K562 (cell line): Measurements from ENCODE around the gene RYR1. TPM values are rescaled to one million over a fixed set of nuclear protein-coding genes. Genes with fewer than 3 reads are reported as not detected.
A peak's percentile ranks its signal among the peaks of the same experiment; 100 is the strongest.

Experiments
- JUND ChIP-seq, 2 experiments: IDR thresholded peaks; 2 replicates in 1 of 2; 3 replicates in 1 of 2; pipeline ENCODE4 v1.6.1; 2011; ENCODE audit warnings: borderline replicate concordance in 2 of 2, low read depth in 2 of 2, low read length in 2 of 2, improper control_type of control experiment in 1 of 2, missing biosample characterization in 1 of 2, missing genetic modification characterization in 1 of 2, missing genetic modification reagents in 1 of 2
- NFIX ChIP-seq: fragments of 250-450 bp; sonication (Bioruptor Pico); IDR thresholded peaks from 2 replicates; pipeline ENCODE4 v1.4.0; 2020; ENCODE audit warnings: low read depth, mild to moderate bottlenecking, moderate library complexity
- SMARCC2 ChIP-seq: fragments of 450-650 bp; IDR thresholded peaks from 2 replicates; pipeline ENCODE4 v1.6.1; 2017; ENCODE audit warnings: antibody characterized with exemption, moderate library complexity, mild to moderate bottlenecking, low read depth
- TARDBP ChIP-seq: fragments of 450-650 bp; IDR thresholded peaks from 2 replicates; pipeline ENCODE4 v1.6.1; 2016
- ZNF263 ChIP-seq: sonication (generic); formaldehyde crosslinking; IDR thresholded peaks from 2 replicates; pipeline ENCODE4 v1.8.0; 2022; ENCODE audit warnings: mild to moderate bottlenecking, missing genetic modification reagents, borderline replicate concordance
- polyA plus RNA-seq, 8 experiments: library from polyadenylated mRNA; depleted of rRNA in 4 of 8; stranded (reverse) in 5 of 8; unstranded in 3 of 8; fragments of >200 nt; fragmentation: Nextera tagmentation in 2 of 8; fragmentation: Illumina TruSeq in 1 of 8; extraction: Ambion mirVana in 2 of 8; extraction: Trizol in 1 of 8; gene quantifications; 2 replicates each; pipeline versions ENCODE4 v1.2.1 to v1.2.3, GENCODE V29; 2011 to 2014; ENCODE audit warnings: inconsistent platforms in 1 of 8, missing spikeins in 1 of 8
- total RNA-seq, 7 experiments: library from RNA; depleted of rRNA in 6 of 7; stranded (reverse); fragments of >200 nt in 6 of 7; fragmentation: Illumina TruSeq in 2 of 7; extraction: Trizol in 2 of 7; gene quantifications; 2 replicates each; pipeline versions ENCODE4 v1.2.1 to v1.2.3, GENCODE V29; 2011 to 2021; ENCODE audit warnings: low replicate concordance in 1 of 7
- TF ChIP-seq, protein P1 (sequence below): fragments of 250-450 bp; sonication (Bioruptor Pico); IDR thresholded peaks from 2 replicates; pipeline ENCODE4 v1.8.0; 2022; ENCODE audit warnings: inconsistent platforms
- TF ChIP-seq, protein P2 (sequence below): fragments of 200-600 bp; sonication (generic); IDR thresholded peaks from one replicate; pipeline ENCODE4 v1.6.1; 2012; ENCODE audit warnings: mild to moderate bottlenecking, low read depth, low read length, inconsistent platforms
- TF ChIP-seq, protein P3 (sequence below): fragments of 450-650 bp; formaldehyde crosslinking; IDR thresholded peaks from 2 replicates; pipeline ENCODE4 v1.4.0; 2020; ENCODE audit warnings: mild to moderate bottlenecking, moderate library complexity
- TF ChIP-seq, protein P4 (sequence below), 3 experiments: IDR thresholded peaks in 2 of 3; conservative IDR thresholded peaks in 1 of 3; 2 replicates each; pipeline ENCODE4 v1.5.1; 2011 to 2012; ENCODE audit warnings: low read length in 3 of 3, mild to moderate bottlenecking in 3 of 3, control low read depth in 2 of 3, improper control_type of control experiment in 1 of 3, inconsistent platforms in 1 of 3, low read depth in 1 of 3, mixed read lengths in 1 of 3, moderate library complexity in 1 of 3; ENCODE audit not compliant: insufficient read depth in 2 of 3

Gene RYR1
- total and polyA plus RNA-seq, 9 of the 15 experiments (the other 6 are each of a cell fraction or from before 2014, with no cell fraction given), result 0.11 to 7.4 (median 3.7) TPM

DNA sequence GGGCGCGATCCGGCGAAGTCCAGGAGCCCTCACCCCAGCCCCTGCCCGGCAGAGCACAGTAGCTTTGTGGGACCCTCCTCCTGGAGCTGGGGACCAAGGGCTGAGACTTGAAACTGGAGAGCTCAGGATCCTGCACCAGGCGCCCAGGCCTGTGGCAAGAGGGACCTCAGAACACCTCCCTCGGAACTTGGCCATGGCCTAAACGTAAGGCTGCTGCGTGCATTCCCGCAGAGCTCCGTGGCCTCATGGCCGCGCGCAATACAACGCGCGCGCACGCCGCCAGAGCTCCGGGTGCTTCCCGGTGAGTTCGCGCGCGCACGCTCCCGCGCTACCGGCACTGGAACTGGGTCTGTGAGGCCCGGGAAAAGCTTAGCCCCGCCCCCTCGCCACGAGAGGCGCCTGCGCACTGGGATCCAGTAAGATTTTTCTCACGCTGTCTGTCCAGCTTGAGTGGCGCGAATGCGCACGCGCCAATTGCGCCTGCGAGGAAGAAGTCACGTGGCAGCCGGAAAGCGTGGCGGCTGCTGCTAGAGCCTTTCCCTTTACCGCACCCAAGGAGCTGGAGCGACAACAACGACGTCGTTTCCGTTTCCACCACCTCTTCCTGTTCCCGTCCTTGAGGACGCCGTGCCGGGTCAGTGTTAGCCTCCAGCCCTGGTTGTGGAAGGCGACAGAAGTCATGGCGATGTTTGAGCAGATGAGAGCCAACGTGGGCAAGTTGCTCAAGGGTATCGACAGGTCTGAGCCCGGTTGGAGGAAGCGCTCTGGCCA lies 185.3 kb downstream of the RYR1 start, which contains the start of gene EIF3K (continued):
- TF ChIP-seq JUND (IDR thresholded peaks at IDR 0.05; ENCODE audit: borderline replicate concordance, low read depth, low read length) (peak; percentile 11; the same call in 1 of the 2 replicates), JUND (tag; IDR thresholded peaks at IDR 0.05; ENCODE audit: borderline replicate concordance, low read depth, low read length) (peak; percentile 48; the same call in 1 of the 3 replicates), ZNF263 (CRISPR knock-in tag) (peak; percentile 35; the same call in 1 of the 2 replicates), NFIX (CRISPR knock-in tag) (no peak), TARDBP (no peak), SMARCC2 (no peak)
- TF ChIP-seq, protein P1, sequence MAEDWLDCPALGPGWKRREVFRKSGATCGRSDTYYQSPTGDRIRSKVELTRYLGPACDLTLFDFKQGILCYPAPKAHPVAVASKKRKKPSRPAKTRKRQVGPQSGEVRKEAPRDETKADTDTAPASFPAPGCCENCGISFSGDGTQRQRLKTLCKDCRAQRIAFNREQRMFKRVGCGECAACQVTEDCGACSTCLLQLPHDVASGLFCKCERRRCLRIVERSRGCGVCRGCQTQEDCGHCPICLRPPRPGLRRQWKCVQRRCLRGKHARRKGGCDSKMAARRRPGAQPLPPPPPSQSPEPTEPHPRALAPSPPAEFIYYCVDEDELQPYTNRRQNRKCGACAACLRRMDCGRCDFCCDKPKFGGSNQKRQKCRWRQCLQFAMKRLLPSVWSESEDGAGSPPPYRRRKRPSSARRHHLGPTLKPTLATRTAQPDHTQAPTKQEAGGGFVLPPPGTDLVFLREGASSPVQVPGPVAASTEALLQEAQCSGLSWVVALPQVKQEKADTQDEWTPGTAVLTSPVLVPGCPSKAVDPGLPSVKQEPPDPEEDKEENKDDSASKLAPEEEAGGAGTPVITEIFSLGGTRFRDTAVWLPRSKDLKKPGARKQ (CRISPR knock-in tag), result no peak
- TF ChIP-seq, protein P2, sequence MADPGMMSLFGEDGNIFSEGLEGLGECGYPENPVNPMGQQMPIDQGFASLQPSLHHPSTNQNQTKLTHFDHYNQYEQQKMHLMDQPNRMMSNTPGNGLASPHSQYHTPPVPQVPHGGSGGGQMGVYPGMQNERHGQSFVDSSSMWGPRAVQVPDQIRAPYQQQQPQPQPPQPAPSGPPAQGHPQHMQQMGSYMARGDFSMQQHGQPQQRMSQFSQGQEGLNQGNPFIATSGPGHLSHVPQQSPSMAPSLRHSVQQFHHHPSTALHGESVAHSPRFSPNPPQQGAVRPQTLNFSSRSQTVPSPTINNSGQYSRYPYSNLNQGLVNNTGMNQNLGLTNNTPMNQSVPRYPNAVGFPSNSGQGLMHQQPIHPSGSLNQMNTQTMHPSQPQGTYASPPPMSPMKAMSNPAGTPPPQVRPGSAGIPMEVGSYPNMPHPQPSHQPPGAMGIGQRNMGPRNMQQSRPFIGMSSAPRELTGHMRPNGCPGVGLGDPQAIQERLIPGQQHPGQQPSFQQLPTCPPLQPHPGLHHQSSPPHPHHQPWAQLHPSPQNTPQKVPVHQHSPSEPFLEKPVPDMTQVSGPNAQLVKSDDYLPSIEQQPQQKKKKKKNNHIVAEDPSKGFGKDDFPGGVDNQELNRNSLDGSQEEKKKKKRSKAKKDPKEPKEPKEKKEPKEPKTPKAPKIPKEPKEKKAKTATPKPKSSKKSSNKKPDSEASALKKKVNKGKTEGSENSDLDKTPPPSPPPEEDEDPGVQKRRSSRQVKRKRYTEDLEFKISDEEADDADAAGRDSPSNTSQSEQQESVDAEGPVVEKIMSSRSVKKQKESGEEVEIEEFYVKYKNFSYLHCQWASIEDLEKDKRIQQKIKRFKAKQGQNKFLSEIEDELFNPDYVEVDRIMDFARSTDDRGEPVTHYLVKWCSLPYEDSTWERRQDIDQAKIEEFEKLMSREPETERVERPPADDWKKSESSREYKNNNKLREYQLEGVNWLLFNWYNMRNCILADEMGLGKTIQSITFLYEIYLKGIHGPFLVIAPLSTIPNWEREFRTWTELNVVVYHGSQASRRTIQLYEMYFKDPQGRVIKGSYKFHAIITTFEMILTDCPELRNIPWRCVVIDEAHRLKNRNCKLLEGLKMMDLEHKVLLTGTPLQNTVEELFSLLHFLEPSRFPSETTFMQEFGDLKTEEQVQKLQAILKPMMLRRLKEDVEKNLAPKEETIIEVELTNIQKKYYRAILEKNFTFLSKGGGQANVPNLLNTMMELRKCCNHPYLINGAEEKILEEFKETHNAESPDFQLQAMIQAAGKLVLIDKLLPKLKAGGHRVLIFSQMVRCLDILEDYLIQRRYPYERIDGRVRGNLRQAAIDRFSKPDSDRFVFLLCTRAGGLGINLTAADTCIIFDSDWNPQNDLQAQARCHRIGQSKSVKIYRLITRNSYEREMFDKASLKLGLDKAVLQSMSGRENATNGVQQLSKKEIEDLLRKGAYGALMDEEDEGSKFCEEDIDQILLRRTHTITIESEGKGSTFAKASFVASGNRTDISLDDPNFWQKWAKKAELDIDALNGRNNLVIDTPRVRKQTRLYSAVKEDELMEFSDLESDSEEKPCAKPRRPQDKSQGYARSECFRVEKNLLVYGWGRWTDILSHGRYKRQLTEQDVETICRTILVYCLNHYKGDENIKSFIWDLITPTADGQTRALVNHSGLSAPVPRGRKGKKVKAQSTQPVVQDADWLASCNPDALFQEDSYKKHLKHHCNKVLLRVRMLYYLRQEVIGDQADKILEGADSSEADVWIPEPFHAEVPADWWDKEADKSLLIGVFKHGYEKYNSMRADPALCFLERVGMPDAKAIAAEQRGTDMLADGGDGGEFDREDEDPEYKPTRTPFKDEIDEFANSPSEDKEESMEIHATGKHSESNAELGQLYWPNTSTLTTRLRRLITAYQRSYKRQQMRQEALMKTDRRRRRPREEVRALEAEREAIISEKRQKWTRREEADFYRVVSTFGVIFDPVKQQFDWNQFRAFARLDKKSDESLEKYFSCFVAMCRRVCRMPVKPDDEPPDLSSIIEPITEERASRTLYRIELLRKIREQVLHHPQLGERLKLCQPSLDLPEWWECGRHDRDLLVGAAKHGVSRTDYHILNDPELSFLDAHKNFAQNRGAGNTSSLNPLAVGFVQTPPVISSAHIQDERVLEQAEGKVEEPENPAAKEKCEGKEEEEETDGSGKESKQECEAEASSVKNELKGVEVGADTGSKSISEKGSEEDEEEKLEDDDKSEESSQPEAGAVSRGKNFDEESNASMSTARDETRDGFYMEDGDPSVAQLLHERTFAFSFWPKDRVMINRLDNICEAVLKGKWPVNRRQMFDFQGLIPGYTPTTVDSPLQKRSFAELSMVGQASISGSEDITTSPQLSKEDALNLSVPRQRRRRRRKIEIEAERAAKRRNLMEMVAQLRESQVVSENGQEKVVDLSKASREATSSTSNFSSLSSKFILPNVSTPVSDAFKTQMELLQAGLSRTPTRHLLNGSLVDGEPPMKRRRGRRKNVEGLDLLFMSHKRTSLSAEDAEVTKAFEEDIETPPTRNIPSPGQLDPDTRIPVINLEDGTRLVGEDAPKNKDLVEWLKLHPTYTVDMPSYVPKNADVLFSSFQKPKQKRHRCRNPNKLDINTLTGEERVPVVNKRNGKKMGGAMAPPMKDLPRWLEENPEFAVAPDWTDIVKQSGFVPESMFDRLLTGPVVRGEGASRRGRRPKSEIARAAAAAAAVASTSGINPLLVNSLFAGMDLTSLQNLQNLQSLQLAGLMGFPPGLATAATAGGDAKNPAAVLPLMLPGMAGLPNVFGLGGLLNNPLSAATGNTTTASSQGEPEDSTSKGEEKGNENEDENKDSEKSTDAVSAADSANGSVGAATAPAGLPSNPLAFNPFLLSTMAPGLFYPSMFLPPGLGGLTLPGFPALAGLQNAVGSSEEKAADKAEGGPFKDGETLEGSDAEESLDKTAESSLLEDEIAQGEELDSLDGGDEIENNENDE, result no peak
- TF ChIP-seq, protein P3, sequence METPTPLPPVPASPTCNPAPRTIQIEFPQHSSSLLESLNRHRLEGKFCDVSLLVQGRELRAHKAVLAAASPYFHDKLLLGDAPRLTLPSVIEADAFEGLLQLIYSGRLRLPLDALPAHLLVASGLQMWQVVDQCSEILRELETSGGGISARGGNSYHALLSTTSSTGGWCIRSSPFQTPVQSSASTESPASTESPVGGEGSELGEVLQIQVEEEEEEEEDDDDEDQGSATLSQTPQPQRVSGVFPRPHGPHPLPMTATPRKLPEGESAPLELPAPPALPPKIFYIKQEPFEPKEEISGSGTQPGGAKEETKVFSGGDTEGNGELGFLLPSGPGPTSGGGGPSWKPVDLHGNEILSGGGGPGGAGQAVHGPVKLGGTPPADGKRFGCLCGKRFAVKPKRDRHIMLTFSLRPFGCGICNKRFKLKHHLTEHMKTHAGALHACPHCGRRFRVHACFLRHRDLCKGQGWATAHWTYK, result no peak
- TF ChIP-seq, protein P4, sequence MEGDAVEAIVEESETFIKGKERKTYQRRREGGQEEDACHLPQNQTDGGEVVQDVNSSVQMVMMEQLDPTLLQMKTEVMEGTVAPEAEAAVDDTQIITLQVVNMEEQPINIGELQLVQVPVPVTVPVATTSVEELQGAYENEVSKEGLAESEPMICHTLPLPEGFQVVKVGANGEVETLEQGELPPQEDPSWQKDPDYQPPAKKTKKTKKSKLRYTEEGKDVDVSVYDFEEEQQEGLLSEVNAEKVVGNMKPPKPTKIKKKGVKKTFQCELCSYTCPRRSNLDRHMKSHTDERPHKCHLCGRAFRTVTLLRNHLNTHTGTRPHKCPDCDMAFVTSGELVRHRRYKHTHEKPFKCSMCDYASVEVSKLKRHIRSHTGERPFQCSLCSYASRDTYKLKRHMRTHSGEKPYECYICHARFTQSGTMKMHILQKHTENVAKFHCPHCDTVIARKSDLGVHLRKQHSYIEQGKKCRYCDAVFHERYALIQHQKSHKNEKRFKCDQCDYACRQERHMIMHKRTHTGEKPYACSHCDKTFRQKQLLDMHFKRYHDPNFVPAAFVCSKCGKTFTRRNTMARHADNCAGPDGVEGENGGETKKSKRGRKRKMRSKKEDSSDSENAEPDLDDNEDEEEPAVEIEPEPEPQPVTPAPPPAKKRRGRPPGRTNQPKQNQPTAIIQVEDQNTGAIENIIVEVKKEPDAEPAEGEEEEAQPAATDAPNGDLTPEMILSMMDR (IDR thresholded peaks at IDR 0.05 in 2 of 3, conservative IDR thresholded peaks at IDR 0.05 in 1 of 3; ENCODE audit: insufficient read depth in 2 of 3, low read depth in 1 of 3, low read length in 3 of 3), result no peak
